Duodenal mucosa (tissue), 2 donors: ENCODE results near the gene PCDHB7.
A peak's percentile ranks its signal among the peaks of the same experiment; 100 is the strongest.
"Not testable (repeated sequence)": the region's sequence is repeated elsewhere in the genome, so short reads cannot be mapped to it uniquely, and the experiment has no call there.

Experiments
- H3K27ac ChIP-seq: one replicate; pipeline ENCODE4 v1.7.0; 2013; ENCODE audit warnings: low read depth, low read length
- H3K27me3 ChIP-seq, 2 donors: one replicate each; pipeline ENCODE4 v1.7.0; 2013; ENCODE audit warnings: low read length in 2 of 2, control low read depth in 1 of 2; ENCODE audit not compliant: insufficient read depth in 2 of 2, control insufficient read depth in 1 of 2
- H3K36me3 ChIP-seq, 2 donors: one replicate each; pipeline ENCODE4 v1.7.0; 2013; ENCODE audit warnings: low read length in 2 of 2, control low read depth in 1 of 2; ENCODE audit not compliant: insufficient read depth in 2 of 2, control insufficient read depth in 1 of 2
- H3K4me1 ChIP-seq, 2 donors: one replicate each; pipeline ENCODE4 v1.7.0; 2013; ENCODE audit warnings: low read length in 2 of 2, control low read depth in 1 of 2; ENCODE audit not compliant: insufficient read depth in 2 of 2, control insufficient read depth in 1 of 2
- H3K4me3 ChIP-seq, 2 donors: one replicate each; pipeline ENCODE4 v1.7.0; 2013; ENCODE audit warnings: low read length in 2 of 2, low read depth in 1 of 2
- H3K9ac ChIP-seq, 2 donors: one replicate each; pipeline ENCODE4 v1.7.0; 2013; ENCODE audit warnings: low read length in 2 of 2, low read depth in 1 of 2
- H3K9me3 ChIP-seq, 2 donors: one replicate each; pipeline ENCODE4 v1.7.0; 2013; ENCODE audit warnings: low read length in 2 of 2, control low read depth in 1 of 2; ENCODE audit not compliant: control insufficient read depth in 1 of 2

PCDHB7 gene

GRCh38 chr5:141172381-141173204 lies at the start of gene PCDHB7:
TSS of gene PCDHB7 (plus strand) at chr5:141172644. CDS start at chr5:141172836, 192 bp downstream.
- H3K9me3 ChIP-seq, result peaks cover 16 to 26% of the 10 kb centered on the region in 2 donors
- H3K4me1 ChIP-seq, result no peaks in the 10 kb centered on the region
- peak within 1 kb of the TSS in 1 of 2 donors; percentile 9 for H3K4me3 ChIP-seq
- no peak within 1 kb of the TSS for H3K9ac ChIP-seq
- H3K36me3 ChIP-seq, result no peaks in the 10 kb centered on the region
- H3K27ac ChIP-seq, result no peak within 1 kb of the TSS
- H3K27me3 ChIP-seq, result no peaks in the 10 kb centered on the region

DNA sequence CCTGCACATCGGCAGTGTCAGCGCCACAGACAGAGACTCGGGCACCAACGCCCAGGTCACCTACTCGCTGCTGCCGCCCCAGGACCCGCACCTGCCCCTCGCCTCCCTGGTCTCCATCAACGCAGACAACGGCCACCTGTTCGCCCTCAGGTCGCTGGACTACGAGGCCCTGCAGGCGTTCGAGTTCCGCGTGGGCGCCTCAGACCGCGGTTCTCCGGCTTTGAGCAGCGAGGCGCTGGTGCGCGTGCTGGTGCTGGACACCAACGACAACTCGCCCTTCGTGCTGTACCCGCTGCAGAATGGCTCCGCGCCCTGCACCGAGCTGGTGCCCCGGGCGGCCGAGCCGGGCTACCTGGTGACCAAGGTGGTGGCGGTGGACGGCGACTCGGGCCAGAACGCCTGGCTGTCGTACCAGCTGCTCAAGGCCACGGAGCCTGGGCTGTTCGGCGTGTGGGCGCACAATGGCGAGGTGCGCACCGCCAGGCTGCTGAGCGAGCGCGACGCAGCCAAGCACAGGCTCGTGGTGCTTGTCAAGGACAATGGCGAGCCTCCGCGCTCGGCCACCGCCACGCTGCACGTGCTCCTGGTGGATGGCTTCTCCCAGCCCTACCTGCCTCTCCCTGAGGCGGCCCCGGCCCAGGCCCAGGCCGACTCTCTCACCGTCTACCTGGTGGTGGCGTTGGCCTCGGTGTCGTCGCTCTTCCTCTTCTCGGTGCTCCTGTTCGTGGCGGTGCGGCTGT lies 48.9 kb upstream of the PCDHB7 start:
- not testable (repeated sequence) for H3K4me1 ChIP-seq, H3K4me3 ChIP-seq, H3K9ac ChIP-seq, H3K27me3 ChIP-seq, H3K36me3 ChIP-seq, H3K27ac ChIP-seq, H3K9me3 ChIP-seq

GRCh38 chr5:141127305-141127704 lies 45.1 kb upstream of the PCDHB7 start:
- Histone ChIP-seq H3K36me3 (no peaks in the 10 kb centered on the region), H3K9me3 (peaks cover 3 to 10% of the 10 kb centered on the region in 2 donors), H3K27me3 (no peaks in the 10 kb centered on the region), H3K4me3 (no peak overlapping the region), H3K27ac (no peak overlapping the region), H3K4me1 (no peaks in the 10 kb centered on the region), H3K9ac (no peak overlapping the region)

- H3K9me3 ChIP-seq, result peaks cover 19 to 44% of the 10 kb centered on the region in 2 donors
- no peak within 1 kb of the TSS for H3K27ac ChIP-seq
- no peaks in the 10 kb centered on the region for H3K4me1 ChIP-seq
- no peak within 1 kb of the TSS for H3K9ac ChIP-seq
- H3K27me3 ChIP-seq, result no peaks in the 10 kb centered on the region
- no peaks in the 10 kb centered on the region for H3K36me3 ChIP-seq
- peak within 1 kb of the TSS in 1 of 2 donors; percentile 32 for H3K4me3 ChIP-seq
These were observed 37.3 kb upstream of the PCDHB7 start, which contains the start of gene PCDHB5 for GRCh38 chr5:141135030-141135717. TSS of gene PCDHB5 (plus strand) at chr5:141135206. CDS start at chr5:141135435, 229 bp downstream.

DNA sequence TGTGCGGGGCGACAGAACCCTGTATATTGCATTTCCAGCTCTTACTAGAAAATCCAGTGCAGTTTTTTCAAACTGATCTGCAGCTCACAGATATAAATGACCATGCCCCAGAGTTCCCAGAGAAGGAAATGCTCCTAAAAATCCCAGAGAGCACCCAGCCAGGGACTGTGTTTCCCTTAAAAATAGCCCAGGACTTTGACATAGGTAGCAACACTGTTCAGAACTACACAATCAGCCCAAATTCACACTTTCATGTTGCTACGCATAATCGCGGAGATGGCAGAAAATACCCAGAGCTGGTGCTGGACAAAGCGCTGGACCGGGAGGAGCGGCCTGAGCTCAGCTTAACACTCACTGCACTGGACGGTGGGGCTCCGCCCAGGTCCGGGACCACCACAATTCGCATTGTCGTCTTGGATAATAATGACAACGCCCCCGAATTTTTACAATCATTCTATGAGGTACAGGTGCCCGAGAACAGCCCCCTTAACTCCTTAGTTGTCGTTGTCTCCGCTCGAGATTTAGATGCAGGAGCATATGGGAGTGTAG lies 36.7 kb upstream of the PCDHB7 start:
- Histone ChIP-seq H3K27me3 (no peaks in the 10 kb centered on the region), H3K27ac (no peak overlapping the region), H3K9ac (no peak overlapping the region), H3K36me3 (no peaks in the 10 kb centered on the region), H3K9me3 (peaks cover 19 to 44% of the 10 kb centered on the region in 2 donors), H3K4me1 (no peaks in the 10 kb centered on the region), H3K4me3 (peak overlapping the region in 1 of 2 donors; percentile 10)

- H3K27ac ChIP-seq, H3K4me3 ChIP-seq, H3K9ac ChIP-seq, H3K4me1 ChIP-seq, H3K27me3 ChIP-seq, H3K36me3 ChIP-seq: not testable (repeated sequence)
- H3K9me3 ChIP-seq, result peaks cover 19 to 42% of the 10 kb centered on the region in 2 donors
These were observed 35.1 kb upstream of the PCDHB7 start for GRCh38 chr5:141137346-141137745.

GRCh38 chr5:141149812-141150211 lies 22.6 kb upstream of the PCDHB7 start, which contains the start of gene PCDHB6:
TSS of gene PCDHB6 (plus strand) at chr5:141150057. CDS start at chr5:141150258, 201 bp downstream.
- Histone ChIP-seq H3K27me3 (no peaks in the 10 kb centered on the region), H3K27ac (no peak within 1 kb of the TSS), H3K9me3 (peaks cover 6 to 15% of the 10 kb centered on the region in 2 donors), H3K9ac (no peak within 1 kb of the TSS), H3K36me3 (no peaks in the 10 kb centered on the region), H3K4me3 (no peak within 1 kb of the TSS), H3K4me1 (no peaks in the 10 kb centered on the region)

GRCh38 chr5:141150224-141150992 lies 22.0 kb upstream of the PCDHB7 start:
- Histone ChIP-seq H3K27ac (no peak overlapping the region), H3K9ac (no peak overlapping the region), H3K36me3 (no peaks in the 10 kb centered on the region), H3K4me3 (no peak overlapping the region), H3K9me3 (peaks cover 6 to 20% of the 10 kb centered on the region in 2 donors), H3K27me3 (no peaks in the 10 kb centered on the region), H3K4me1 (no peaks in the 10 kb centered on the region)

GRCh38 chr5:141150993-141151325 lies 21.5 kb upstream of the PCDHB7 start:
- Histone ChIP-seq H3K9me3 (peaks cover 9 to 22% of the 10 kb centered on the region in 2 donors), H3K9ac (no peak overlapping the region), H3K27ac (no peak overlapping the region), H3K4me1 (no peaks in the 10 kb centered on the region), H3K36me3 (no peaks in the 10 kb centered on the region), H3K27me3 (no peaks in the 10 kb centered on the region), H3K4me3 (no peak overlapping the region)
